HG03066 (cell line): ENCODE results near the gene BTBD16.

Experiments used
- ATAC-seq: cut with Tn5 transposase; IDR thresholded peaks from one replicate; pipeline ENCODE4 v1.9.1; 2021; ENCODE audit warnings: low read depth; ENCODE audit not compliant: unreplicated experiment

The BTBD16 gene

GRCh38 chr10:122246830-122247520, 24.1 kb upstream of the BTBD16 start:
- ATAC-seq: no peak

- no peak for ATAC-seq
Measured at GRCh38 chr10:122248356-122249302, 22.5 kb upstream of the BTBD16 start.

- no peak for ATAC-seq
Measured at GRCh38 chr10:122249303-122249850, 21.7 kb upstream of the BTBD16 start.

- no peak for ATAC-seq
Measured at GRCh38 chr10:122249991-122250750, 20.9 kb upstream of the BTBD16 start.

GRCh38 chr10:122251459-122252255, 19.4 kb upstream of the BTBD16 start:
- no peak for ATAC-seq

GRCh38 chr10:122252805-122253204, 18.3 kb upstream of the BTBD16 start:
- no peak for ATAC-seq

- no peak for ATAC-seq
Measured at GRCh38 chr10:122253605-122254004, 17.5 kb upstream of the BTBD16 start.

GRCh38 chr10:122254831-122255230, 16.3 kb upstream of the BTBD16 start:
- ATAC-seq: no peak

GRCh38 chr10:122255509-122256301, 15.4 kb upstream of the BTBD16 start:
- ATAC-seq: no peak

GRCh38 chr10:122257041-122257440, 14.1 kb upstream of the BTBD16 start:
- no peak for ATAC-seq

- no peak for ATAC-seq
Measured at GRCh38 chr10:122258136-122259074, 12.7 kb upstream of the BTBD16 start.

- ATAC-seq: no peak
Measured at GRCh38 chr10:122259075-122259466, 12.0 kb upstream of the BTBD16 start.

GRCh38 chr10:122261584-122261983, 9.5 kb upstream of the BTBD16 start:
- ATAC-seq: no peak

GRCh38 chr10:122263971-122264370, 7.1 kb upstream of the BTBD16 start:
- ATAC-seq: no peak

- no peak for ATAC-seq
Measured at GRCh38 chr10:122264436-122264835, 6.7 kb upstream of the BTBD16 start.

- no peak for ATAC-seq
Measured at GRCh38 chr10:122264931-122265330, 6.2 kb upstream of the BTBD16 start.

- ATAC-seq: no peak
Measured at GRCh38 chr10:122265896-122266295, 5.2 kb upstream of the BTBD16 start.
